PC-3 (cell line): ENCODE results near the gene RING1. TPM values are rescaled to one million over a fixed set of nuclear protein-coding genes. Genes with fewer than 3 reads are reported as not detected.

Experiments
- ATAC-seq: fragments of 200-7000 bp; cut with Tn5 transposase; 2 replicates; pipeline ENCODE4 v1.9.1; 2020; ENCODE audit warnings: mild to moderate bottlenecking, moderate library complexity
- Bru-seq: library from RNA; stranded (reverse); fragments of 400-500 nt; gene quantifications from one replicate; lab custom pipeline; 2021; lab: Mats Ljungman, UMichigan
- BruChase-seq, 2 experiments: library from RNA; stranded (reverse); fragments of 400-500 nt; gene quantifications; one replicate each; lab custom pipeline; 2021; lab: Mats Ljungman, UMichigan
- BruUV-seq: library from RNA; stranded (reverse); fragments of 400-500 nt; replicated peaks from 2 replicates; lab custom pipeline; 2021; lab: Mats Ljungman, UMichigan
- CTCF ChIA-PET: fragments of 300-600 bp; sonication (Branson Sonifier 250); formaldehyde crosslinking; loops from one replicate; lab custom pipeline; 2022; ENCODE audit warnings: antibody characterized with exemption; lab: Charles Lee
- POLR2A ChIA-PET: fragments of 300-600 bp; sonication (Branson Sonifier 250); formaldehyde crosslinking; loops from one replicate; lab custom pipeline; 2022; ENCODE audit warnings: antibody characterized with exemption; ENCODE audit not compliant: unreplicated experiment; lab: Charles Lee
- DNase-seq: peaks from one replicate; pipeline ENCODE4 v3.0.0-alpha.2; 2015
- H2AFZ ChIP-seq: fragments of 300-600 bp; sonication (generic); 2 replicates; pipeline ENCODE4 v1.6.0; 2016; ENCODE audit warnings: antibody characterized with exemption, low read length
- H3F3A ChIP-seq: fragments of 300-600 bp; sonication (generic); one replicate; pipeline ENCODE4 v1.6.0; 2017; ENCODE audit warnings: antibody characterized with exemption, low read length, control low read depth, mild to moderate bottlenecking; ENCODE audit not compliant: unreplicated experiment
- H3K27ac ChIP-seq: fragments of 300-600 bp; sonication (generic); 2 replicates; pipeline ENCODE4 v1.5.1; 2016; ENCODE audit warnings: mild to moderate bottlenecking, low read length
- H3K27me3 ChIP-seq: fragments of 300-600 bp; sonication (generic); 2 replicates; pipeline ENCODE4 v1.6.1; 2016; ENCODE audit warnings: low read length, mixed read lengths
- H3K36me3 ChIP-seq: fragments of 300-600 bp; sonication (generic); 2 replicates; pipeline ENCODE4 v1.6.1; 2016; ENCODE audit warnings: low read depth, mixed run types, low read length, mixed read lengths
- H3K4me1 ChIP-seq: fragments of 300-600 bp; sonication (generic); 2 replicates; pipeline ENCODE4 v1.5.1; 2016; ENCODE audit warnings: low read length; ENCODE audit not compliant: insufficient read depth
- H3K4me2 ChIP-seq: fragments of 300-600 bp; sonication (generic); 2 replicates; pipeline ENCODE4 v1.6.0; 2016; ENCODE audit warnings: low read length
- H3K4me3 ChIP-seq: fragments of 300-600 bp; sonication (generic); 2 replicates; pipeline ENCODE4 v1.5.1; 2016; ENCODE audit warnings: mild to moderate bottlenecking, low read length, mixed read lengths
- H3K79me2 ChIP-seq: fragments of 300-600 bp; sonication (generic); 2 replicates; pipeline ENCODE4 v1.6.1; 2017; ENCODE audit warnings: low read length, mixed read lengths
- H3K9ac ChIP-seq: fragments of 300-600 bp; sonication (generic); 2 replicates; pipeline ENCODE4 v1.6.0; 2016; ENCODE audit warnings: mild to moderate bottlenecking, low read length
- H3K9me2 ChIP-seq: fragments of 300-600 bp; sonication (generic); replicated peaks from 2 replicates; pipeline ENCODE4 v1.6.1; 2016; ENCODE audit warnings: mixed run types, low read length, mixed read lengths
- H3K9me3 ChIP-seq: fragments of 300-600 bp; sonication (generic); 2 replicates; pipeline ENCODE4 v1.6.1; 2016; ENCODE audit warnings: low read length, mixed read lengths
- H4K20me1 ChIP-seq: fragments of 300-600 bp; sonication (generic); 2 replicates; pipeline ENCODE4 v1.6.1; 2016; ENCODE audit warnings: low read length, mixed read lengths
- EZH2 ChIP-seq: fragments of 300-600 bp; sonication (generic); IDR thresholded peaks from one replicate; pipeline ENCODE4 v1.6.1; 2017; ENCODE audit warnings: antibody characterized with exemption, mild to moderate bottlenecking, low read length; ENCODE audit not compliant: unreplicated experiment
- EZH2phosphoT487 ChIP-seq: fragments of 300-600 bp; sonication (generic); IDR thresholded peaks from 2 replicates; pipeline ENCODE4 v1.6.1; 2018; ENCODE audit warnings: mild to moderate bottlenecking, antibody characterized with exemption, low read length, borderline replicate concordance
- intact Hi-C: fragments of 100-400 bp; cut with micrococcal nuclease; formaldehyde crosslinking; loops from 2 replicates; pipeline ENCODE4 v1.9.0; 2023
- long read RNA-seq: library from polyadenylated mRNA; unstranded; transcript quantifications from one replicate; pipeline ENCODE4 v2.0.0, GENCODE V29; 2021; ENCODE audit not compliant: unreplicated experiment
- total RNA-seq: library from RNA; depleted of rRNA; stranded (reverse); fragments of >200 nt; gene quantifications from 2 replicates; pipeline ENCODE4 v1.2.3, GENCODE V29; 2014; rRNA removed
- TF ChIP-seq, protein P1 (sequence below): fragments of 300-600 bp; sonication (generic); conservative IDR thresholded peaks from 2 replicates; pipeline ENCODE4 v1.5.1; 2017; ENCODE audit warnings: antibody characterized with exemption, low read depth, mild to moderate bottlenecking, low read length

Gene RING1
- total RNA-seq (23.3 and 37.5 TPM in 2 replicates), Bru-seq, nascent RNA (percentile 89 among the genes with signal in this experiment), BruChase-seq, experiment 1, labeled RNA remaining after a 6-hour chase (percentile 90 among the genes with signal in this experiment), BruChase-seq, experiment 2, labeled RNA remaining after a 2-hour chase (percentile 86 among the genes with signal in this experiment)
- long read RNA-seq, partial matches to known transcripts: 7 of 31 reads
- long read RNA-seq, other reads (novel, unspliced or antisense): 20 of 31 reads

DNA sequence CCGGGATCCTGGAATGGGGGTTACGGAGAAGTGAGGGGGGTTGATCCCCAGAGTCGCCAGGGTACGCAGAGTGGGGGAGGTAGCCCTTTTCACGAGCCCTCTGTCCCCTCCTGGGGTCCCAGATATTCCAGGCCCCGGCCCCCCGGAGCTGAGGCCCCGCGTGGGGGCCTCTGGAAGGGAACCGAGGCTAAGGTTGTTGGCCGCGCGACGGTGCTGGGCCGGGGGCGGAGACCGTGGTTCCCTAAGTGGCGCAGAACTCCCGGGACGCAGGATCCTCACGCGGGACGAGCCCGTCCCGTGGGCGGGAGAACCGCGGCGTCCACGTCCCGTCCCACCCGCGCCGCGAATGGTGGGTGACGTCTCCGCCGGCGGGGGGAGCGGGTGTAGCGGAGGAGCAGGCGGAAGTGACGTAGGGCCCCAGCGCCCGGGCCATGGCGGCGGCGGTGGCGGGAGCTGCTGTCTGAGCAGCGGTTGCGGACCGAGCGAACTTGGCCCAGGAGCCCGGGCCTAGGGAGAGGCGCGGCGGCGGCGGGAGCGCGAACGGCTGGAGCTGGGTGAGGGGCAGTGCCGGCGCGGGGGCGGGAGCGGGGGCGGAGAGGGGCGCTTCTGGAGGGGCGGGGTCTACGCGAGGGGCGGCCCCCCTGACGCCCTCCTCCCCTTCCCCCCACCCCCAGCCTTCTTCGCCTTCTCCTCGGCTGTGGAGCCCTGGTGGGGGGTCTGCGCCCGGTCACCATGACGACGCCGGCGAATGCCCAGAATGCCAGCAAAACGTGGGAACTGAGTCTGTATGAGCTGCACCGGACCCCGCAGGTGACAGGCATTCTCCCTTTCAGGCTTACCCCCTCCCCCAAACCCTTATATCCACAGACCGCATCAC lies at the start of gene RING1:
RING1 (plus strand) TSS at position 410 of the 877 bp plus-strand sequence; CDS start at position 733, 323 bp downstream.
- Histone ChIP-seq H3K4me2 (peak within 1 kb of the TSS; percentile 100), H3K4me3 (peak within 1 kb of the TSS; percentile 84), H3K4me1 (peaks cover 40% of the 10 kb centered on the region), H3K9me3 (no peaks in the 10 kb centered on the region), H3K27me3 (no peaks in the 10 kb centered on the region), H3K36me3 (peaks cover 6% of the 10 kb centered on the region), H3K9me2 (no peaks in the 10 kb centered on the region), H3K9ac (peak within 1 kb of the TSS; percentile 98), H4K20me1 (no peaks in the 10 kb centered on the region), H2AFZ (peak within 1 kb of the TSS; percentile 84), H3K79me2 (peaks cover 12% of the 10 kb centered on the region), H3K27ac (peak within 1 kb of the TSS; percentile 84), H3F3A (no peaks in the 10 kb centered on the region)
- intact Hi-C loops: loop anchor here (10.0 kb wide), 2 partner anchors 66 to 206 kb away; partner anchors contain the start of genes B3GALT4, CUTA, PHF1 and RPS18
- no TSS peak for BruUV-seq
- ChIA-PET CTCF (interaction anchor here (0.6 kb wide), 1 partner anchor 47 kb away, joined by 3 read pairs; no protein-coding TSS in a partner anchor), POLR2A (interaction anchor here (0.6 to 0.9 kb wide), 2 partner anchors 187 to 237 kb away, joined by 3 to 5 read pairs; no protein-coding TSS in a partner anchor)
- DNase-seq (peak; percentile 62), ATAC-seq (peak; percentile 32)
- TF ChIP-seq EZH2 (no peak), EZH2phosphoT487 (no peak)
- TF ChIP-seq, protein P1, sequence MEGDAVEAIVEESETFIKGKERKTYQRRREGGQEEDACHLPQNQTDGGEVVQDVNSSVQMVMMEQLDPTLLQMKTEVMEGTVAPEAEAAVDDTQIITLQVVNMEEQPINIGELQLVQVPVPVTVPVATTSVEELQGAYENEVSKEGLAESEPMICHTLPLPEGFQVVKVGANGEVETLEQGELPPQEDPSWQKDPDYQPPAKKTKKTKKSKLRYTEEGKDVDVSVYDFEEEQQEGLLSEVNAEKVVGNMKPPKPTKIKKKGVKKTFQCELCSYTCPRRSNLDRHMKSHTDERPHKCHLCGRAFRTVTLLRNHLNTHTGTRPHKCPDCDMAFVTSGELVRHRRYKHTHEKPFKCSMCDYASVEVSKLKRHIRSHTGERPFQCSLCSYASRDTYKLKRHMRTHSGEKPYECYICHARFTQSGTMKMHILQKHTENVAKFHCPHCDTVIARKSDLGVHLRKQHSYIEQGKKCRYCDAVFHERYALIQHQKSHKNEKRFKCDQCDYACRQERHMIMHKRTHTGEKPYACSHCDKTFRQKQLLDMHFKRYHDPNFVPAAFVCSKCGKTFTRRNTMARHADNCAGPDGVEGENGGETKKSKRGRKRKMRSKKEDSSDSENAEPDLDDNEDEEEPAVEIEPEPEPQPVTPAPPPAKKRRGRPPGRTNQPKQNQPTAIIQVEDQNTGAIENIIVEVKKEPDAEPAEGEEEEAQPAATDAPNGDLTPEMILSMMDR: no peak

DNA sequence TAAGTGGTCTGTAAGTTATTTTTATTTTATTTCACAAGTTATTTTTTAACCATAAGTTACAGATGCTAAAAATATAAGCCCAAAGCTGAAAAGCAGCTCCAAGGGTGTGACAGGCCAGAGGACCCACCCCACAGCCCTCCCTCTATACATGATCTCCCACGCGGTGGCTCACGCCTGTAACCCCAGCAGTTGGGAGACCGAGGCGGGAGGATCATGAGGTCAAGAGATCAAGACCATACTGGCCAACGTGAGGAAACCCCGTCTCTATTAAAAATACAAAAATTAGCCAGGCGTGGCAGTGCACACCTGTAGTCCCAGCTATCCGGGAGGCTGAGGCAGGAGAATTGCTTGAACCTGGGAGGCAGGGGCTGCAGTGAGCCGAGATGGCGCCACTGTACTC lies 48.2 kb upstream of the RING1 start:
- Histone ChIP-seq H3K27ac (no peak overlapping the region), H3K4me1 (peaks cover 18% of the 10 kb centered on the region), H3K4me3 (no peak overlapping the region), H2AFZ (no peak overlapping the region), H3K4me2 (no peak overlapping the region), H3K79me2 (no peaks in the 10 kb centered on the region), H3F3A (no peaks in the 10 kb centered on the region), H3K27me3 (no peaks in the 10 kb centered on the region), H3K9me2 (no peaks in the 10 kb centered on the region), H4K20me1 (no peaks in the 10 kb centered on the region), H3K9ac (no peak overlapping the region), H3K36me3 (no peaks in the 10 kb centered on the region), H3K9me3 (no peaks in the 10 kb centered on the region)
- DNase-seq (no peak), ATAC-seq (no peak)
- POLR2A ChIA-PET: no interaction called here
- intact Hi-C loops: loop anchor here (2.0 to 5.0 kb wide), 2 partner anchors 37 to 89 kb away; no protein-coding TSS in a partner anchor
- no peak for TF ChIP-seq EZH2phosphoT487
- TF ChIP-seq, protein P1: no peak
- TF ChIP-seq EZH2: no peak
- no TSS peak for BruUV-seq
- CTCF ChIA-PET: no interaction called here
